HG03432 (cell line): ENCODE measurements around the gene PTPRN2.
"Not testable (repeated sequence)": the region's sequence is repeated elsewhere in the genome, so short reads cannot be mapped to it uniquely, and the experiment has no call there.

ENCODE experiments used
- ATAC-seq: cut with Tn5 transposase; IDR thresholded peaks from one replicate; pipeline ENCODE4 v1.9.1; 2021; ENCODE audit warnings: mild to moderate bottlenecking, moderate library complexity; ENCODE audit not compliant: unreplicated experiment

Gene PTPRN2

GRCh38 chr7:158274404-158274811 is 313.2 kb downstream of the PTPRN2 start:
- ATAC-seq: no peak

- ATAC-seq: not testable (repeated sequence)
Measured at GRCh38 chr7:158273756-158274342, 313.8 kb downstream of the PTPRN2 start.

GRCh38 chr7:158273138-158273651 is 314.4 kb downstream of the PTPRN2 start:
- ATAC-seq: no peak

GRCh38 chr7:158272509-158273137 is 315.0 kb downstream of the PTPRN2 start:
- no peak for ATAC-seq

- ATAC-seq: no peak
Measured at GRCh38 chr7:158272091-158272490, 315.5 kb downstream of the PTPRN2 start.

GRCh38 chr7:158271646-158272045 is 316.0 kb downstream of the PTPRN2 start:
- ATAC-seq: no peak

- no peak for ATAC-seq
Measured at GRCh38 chr7:158270856-158271413, 316.7 kb downstream of the PTPRN2 start.

- no peak for ATAC-seq
Measured at GRCh38 chr7:158270106-158270775, 317.4 kb downstream of the PTPRN2 start.

GRCh38 chr7:158268816-158269535 is 318.6 kb downstream of the PTPRN2 start:
- no peak for ATAC-seq

- ATAC-seq: no peak
Measured at GRCh38 chr7:158267742-158268435, 319.7 kb downstream of the PTPRN2 start.

- ATAC-seq: no peak
Measured at GRCh38 chr7:158266817-158267741, 320.5 kb downstream of the PTPRN2 start.

- no peak for ATAC-seq
Measured at GRCh38 chr7:158266426-158266816, 321.2 kb downstream of the PTPRN2 start.

- ATAC-seq: no peak
Measured at GRCh38 chr7:158265743-158266080, 321.9 kb downstream of the PTPRN2 start.

- ATAC-seq: no peak
Measured at GRCh38 chr7:158264881-158265742, 322.5 kb downstream of the PTPRN2 start.

GRCh38 chr7:158263964-158264748 is 323.5 kb downstream of the PTPRN2 start:
- no peak for ATAC-seq

- no peak for ATAC-seq
Measured at GRCh38 chr7:158263110-158263963, 324.3 kb downstream of the PTPRN2 start.
